ENCODE results near the gene LMO3.

Gene LMO3

GRCh38 chr12:16602412-16602811 is 3.5 kb downstream of the LMO3 start:
- in situ Hi-C loops (cut with MboI; ENCODE audit: low sequenced_read_pairs): no loop called here

- in situ Hi-C loops (cut with MboI; ENCODE audit: low sequenced_read_pairs): no loop called here
Observed at GRCh38 chr12:16600525-16600924, 5.4 kb downstream of the LMO3 start.

GRCh38 chr12:16599081-16599480 is 6.9 kb downstream of the LMO3 start:
- in situ Hi-C loops (cut with MboI; ENCODE audit: low sequenced_read_pairs): no loop called here

- in situ Hi-C loops (cut with MboI; ENCODE audit: low sequenced_read_pairs): no loop called here
Observed at GRCh38 chr12:16594797-16595196, 11.2 kb downstream of the LMO3 start.

- in situ Hi-C loops (cut with MboI; ENCODE audit: low sequenced_read_pairs): no loop called here
Observed at GRCh38 chr12:16593546-16593945, 12.4 kb downstream of the LMO3 start.

GRCh38 chr12:16590645-16591044 is 15.3 kb downstream of the LMO3 start:
- in situ Hi-C loops (cut with MboI; ENCODE audit: low sequenced_read_pairs): no loop called here

- in situ Hi-C loops (cut with MboI; ENCODE audit: low sequenced_read_pairs): no loop called here
Observed at GRCh38 chr12:16588812-16589211, 17.1 kb downstream of the LMO3 start.

GRCh38 chr12:16587514-16587913 is 18.4 kb downstream of the LMO3 start:
- in situ Hi-C loops (cut with MboI; ENCODE audit: low sequenced_read_pairs): no loop called here

- in situ Hi-C loops (cut with MboI; ENCODE audit: low sequenced_read_pairs): no loop called here
Observed at GRCh38 chr12:16587110-16587453, 18.9 kb downstream of the LMO3 start.

- in situ Hi-C loops (cut with MboI; ENCODE audit: low sequenced_read_pairs): no loop called here
Observed at GRCh38 chr12:16586350-16587109, 19.4 kb downstream of the LMO3 start.

GRCh38 chr12:16585781-16586180 is 20.2 kb downstream of the LMO3 start:
- in situ Hi-C loops (cut with MboI; ENCODE audit: low sequenced_read_pairs): no loop called here

- in situ Hi-C loops (cut with MboI; ENCODE audit: low sequenced_read_pairs): no loop called here
Observed at GRCh38 chr12:16583969-16584745, 21.8 kb downstream of the LMO3 start.

- in situ Hi-C loops (cut with MboI; ENCODE audit: low sequenced_read_pairs): no loop called here
Observed at GRCh38 chr12:16581416-16581815, 24.5 kb downstream of the LMO3 start.

- in situ Hi-C loops (cut with MboI; ENCODE audit: low sequenced_read_pairs): no loop called here
Observed at GRCh38 chr12:16579041-16579440, 26.9 kb downstream of the LMO3 start.

GRCh38 chr12:16573398-16574077 is 32.4 kb downstream of the LMO3 start:
- in situ Hi-C loops (cut with MboI; ENCODE audit: low sequenced_read_pairs): no loop called here

- in situ Hi-C loops (cut with MboI; ENCODE audit: low sequenced_read_pairs): no loop called here
Observed at GRCh38 chr12:16568873-16569272, 37.1 kb downstream of the LMO3 start.

- in situ Hi-C loops (cut with MboI; ENCODE audit: low sequenced_read_pairs): no loop called here
Observed at GRCh38 chr12:16564675-16565074, 41.3 kb downstream of the LMO3 start.

- in situ Hi-C loops (cut with MboI; ENCODE audit: low sequenced_read_pairs): no loop called here
Observed at GRCh38 chr12:16563504-16563903, 42.5 kb downstream of the LMO3 start.

GRCh38 chr12:16562921-16563320 is 43.0 kb downstream of the LMO3 start:
- in situ Hi-C loops (cut with MboI; ENCODE audit: low sequenced_read_pairs): no loop called here

- in situ Hi-C loops (cut with MboI; ENCODE audit: low sequenced_read_pairs): no loop called here
Observed at GRCh38 chr12:16562435-16562834, 43.5 kb downstream of the LMO3 start.

- in situ Hi-C loops (cut with MboI; ENCODE audit: low sequenced_read_pairs): no loop called here
Observed at GRCh38 chr12:16560273-16560672, 45.7 kb downstream of the LMO3 start.

- in situ Hi-C loops (cut with MboI; ENCODE audit: low sequenced_read_pairs): no loop called here
Observed at GRCh38 chr12:16555630-16556029, 50.3 kb downstream of the LMO3 start.

All from HL-60/S4 treated with retinoic acid at 250 ng/mL for 4 days and 3 days (cell line).